HG02571 (cell line): ENCODE measurements around the gene RUVBL1.

Experiments used
- ATAC-seq: cut with Tn5 transposase; IDR thresholded peaks from one replicate; pipeline ENCODE4 v1.9.1; 2021; ENCODE audit warnings: mild to moderate bottlenecking, moderate library complexity; ENCODE audit not compliant: unreplicated experiment

The RUVBL1 gene

GRCh38 chr3:128070898-128071591 lies 52.6 kb downstream of the RUVBL1 start:
- ATAC-seq, result no peak

GRCh38 chr3:128069271-128069670 lies 54.3 kb downstream of the RUVBL1 start:
- no peak for ATAC-seq

- ATAC-seq, result no peak
Observed at GRCh38 chr3:128068156-128068620, 55.4 kb downstream of the RUVBL1 start.

- no peak for ATAC-seq
Observed at GRCh38 chr3:128067489-128067888, 56.1 kb downstream of the RUVBL1 start.

GRCh38 chr3:128066676-128067075 lies 56.9 kb downstream of the RUVBL1 start:
- no peak for ATAC-seq

GRCh38 chr3:128066114-128066513 lies 57.5 kb downstream of the RUVBL1 start:
- ATAC-seq, result no peak

GRCh38 chr3:128064962-128065361 lies 58.6 kb downstream of the RUVBL1 start:
- no peak for ATAC-seq

- ATAC-seq, result no peak
Observed at GRCh38 chr3:128063865-128064264, 59.7 kb downstream of the RUVBL1 start.

- ATAC-seq, result no peak
Observed at GRCh38 chr3:128062033-128062745, 61.4 kb downstream of the RUVBL1 start.

- ATAC-seq, result no peak
Observed at GRCh38 chr3:128060473-128061381, 62.9 kb downstream of the RUVBL1 start.

- ATAC-seq, result no peak
Observed at GRCh38 chr3:128056258-128056657, 67.4 kb downstream of the RUVBL1 start.

GRCh38 chr3:128054367-128054766 lies 69.2 kb downstream of the RUVBL1 start:
- no peak for ATAC-seq

- ATAC-seq, result no peak
Observed at GRCh38 chr3:128053614-128054013, 70.0 kb downstream of the RUVBL1 start.

GRCh38 chr3:128052595-128053351 lies 70.8 kb downstream of the RUVBL1 start:
- peak; percentile 28 for ATAC-seq

GRCh38 chr3:128051837-128052594 lies 71.6 kb downstream of the RUVBL1 start, which contains the start of gene SEC61A1:
Gene SEC61A1, plus strand, starts transcription at chr3:128052437. Its CDS starts 116 bp downstream, at chr3:128052553.
- peak; percentile 90 for ATAC-seq

- no peak for ATAC-seq
Observed at GRCh38 chr3:128051459-128051836, 72.2 kb downstream of the RUVBL1 start.

- ATAC-seq, result no peak
Observed at GRCh38 chr3:128050597-128050996, 73.0 kb downstream of the RUVBL1 start.

- no peak for ATAC-seq
Observed at GRCh38 chr3:128041344-128041743, 82.3 kb downstream of the RUVBL1 start.

- no peak for ATAC-seq
Observed at GRCh38 chr3:128040660-128041059, 83.0 kb downstream of the RUVBL1 start.

GRCh38 chr3:128040041-128040440 lies 83.6 kb downstream of the RUVBL1 start:
- no peak for ATAC-seq
